T follicular helper cell (primary cell): ENCODE data around the gene CTSH.
"Not testable (repeated sequence)": the region's sequence is repeated elsewhere in the genome, so short reads cannot be mapped to it uniquely, and the experiment has no call there.

Experiments
- DNase-seq: peaks from one replicate; pipeline ENCODE4 v3.0.0-alpha.2; 2020; ENCODE audit warnings: low read depth

CTSH gene

GRCh38 chr15:78938658-78939488 lies 6.0 kb downstream of the CTSH start:
- no peak for DNase-seq

- no peak for DNase-seq
Observed at GRCh38 chr15:78937132-78937739, 7.6 kb downstream of the CTSH start.

- DNase-seq = no peak
Observed at GRCh38 chr15:78934655-78935023, 10.2 kb downstream of the CTSH start.

GRCh38 chr15:78933823-78934654 lies 10.8 kb downstream of the CTSH start:
- no peak for DNase-seq

GRCh38 chr15:78933187-78933822 lies 11.5 kb downstream of the CTSH start:
- no peak for DNase-seq

- no peak for DNase-seq
Observed at GRCh38 chr15:78932258-78932808, 12.5 kb downstream of the CTSH start.

GRCh38 chr15:78931439-78932257 lies 13.2 kb downstream of the CTSH start:
- no peak for DNase-seq

- no peak for DNase-seq
Observed at GRCh38 chr15:78930577-78931388, 14.1 kb downstream of the CTSH start.

- DNase-seq = no peak
Observed at GRCh38 chr15:78929536-78930264, 15.1 kb downstream of the CTSH start.

- DNase-seq = no peak
Observed at GRCh38 chr15:78928616-78929093, 16.2 kb downstream of the CTSH start.

- not testable (repeated sequence) for DNase-seq
Observed at GRCh38 chr15:78928176-78928575, 16.7 kb downstream of the CTSH start.

- no peak for DNase-seq
Observed at GRCh38 chr15:78927077-78927790, 17.6 kb downstream of the CTSH start.

GRCh38 chr15:78925956-78926743 lies 18.7 kb downstream of the CTSH start:
- DNase-seq = no peak

- no peak for DNase-seq
Observed at GRCh38 chr15:78925076-78925624, 19.7 kb downstream of the CTSH start.

GRCh38 chr15:78923480-78924360 lies 21.1 kb downstream of the CTSH start:
- DNase-seq = no peak

- DNase-seq = no peak
Observed at GRCh38 chr15:78923015-78923414, 21.8 kb downstream of the CTSH start.
